B cell (primary cell): Measurements from ENCODE around the gene GYPA. TPM values are rescaled to one million over a fixed set of nuclear protein-coding genes. Genes with fewer than 3 reads are reported as not detected.

ENCODE experiments used
- ATAC-seq: fragments of 200-7000 bp; cut with Tn5 transposase; one replicate; pipeline ENCODE4 v1.10.0; 2021; ENCODE audit warnings: low read depth, mild to moderate bottlenecking, moderate number of reproducible peaks, moderate library complexity
- CTCF ChIA-PET: fragments of 350-600 bp; sonication (Branson Sonifier 250); formaldehyde crosslinking; loops from one replicate; lab custom pipeline; 2021; ENCODE audit warnings: antibody characterized with exemption, inconsistent platforms; lab: Charles Lee
- POLR2A ChIA-PET: fragments of 350-600 bp; sonication (Branson Sonifier 250); formaldehyde crosslinking; loops from one replicate; lab custom pipeline; 2021; ENCODE audit warnings: antibody characterized with exemption; lab: Charles Lee
- DNase-seq: peaks from one replicate; pipeline ENCODE4 v3.0.0; 2013
- H2AFZ ChIP-seq: 2 replicates; pipeline ENCODE4 v1.6.1; 2012; ENCODE audit warnings: mild to moderate bottlenecking, low read depth, low read length; ENCODE audit not compliant: insufficient read depth, poor library complexity, severe bottlenecking
- H3K27ac ChIP-seq, 2 donors: 1 replicate in 1 of 2; 2 replicates in 1 of 2; pipeline ENCODE4 v1.5.1; 2012 to 2013; ENCODE audit warnings: low read length in 2 of 2, mild to moderate bottlenecking in 2 of 2, moderate library complexity in 1 of 2
- H3K27me3 ChIP-seq, 4 experiments: fragments of 200-600 bp in 1 of 4; sonication (generic) in 1 of 4; replicated peaks in 1 of 4; 1 replicate in 2 of 4; 2 replicates in 2 of 4; pipeline versions ENCODE4 v1.6.1 to v1.7.0; 2013 to 2016; ENCODE audit warnings: low read length in 3 of 4, mild to moderate bottlenecking in 2 of 4, mixed read lengths in 1 of 4, moderate library complexity in 1 of 4; ENCODE audit not compliant: insufficient read depth in 4 of 4, control insufficient read depth in 3 of 4; ENCODE audit errors: control extremely low read depth in 1 of 4
- H3K36me3 ChIP-seq, 2 experiments: replicated peaks in 1 of 2; 1 replicate in 1 of 2; 2 replicates in 1 of 2; pipeline versions ENCODE4 v1.6.1 to v1.7.1; 2013; ENCODE audit warnings: low read length in 1 of 2; ENCODE audit not compliant: insufficient read depth in 2 of 2, control insufficient read depth in 1 of 2; ENCODE audit errors: control extremely low read depth in 1 of 2, extremely low read depth in 1 of 2
- H3K4me1 ChIP-seq, 2 donors: fragments of 200-600 bp in 1 of 2; sonication (generic) in 1 of 2; 1 replicate in 1 of 2; 2 replicates in 1 of 2; pipeline versions ENCODE4 v1.5.1 to v1.6.1; 2013 to 2017; ENCODE audit warnings: low read length in 2 of 2; ENCODE audit not compliant: control insufficient read depth in 2 of 2, insufficient read depth in 2 of 2
- H3K4me2 ChIP-seq: replicated peaks from 2 replicates; pipeline ENCODE3; 2012; ENCODE audit warnings: mild to moderate bottlenecking, low read depth, low read length; ENCODE audit not compliant: poor library complexity, severe bottlenecking
- H3K4me3 ChIP-seq, 5 experiments: fragments of 200-600 bp in 1 of 5; sonication (generic) in 1 of 5; 1 replicate in 3 of 5; 2 replicates in 2 of 5; pipeline versions ENCODE4 v1.5.1 to v1.7.0; 2011 to 2016; ENCODE audit warnings: low read length in 4 of 5, mild to moderate bottlenecking in 4 of 5, low read depth in 2 of 5, control low read depth in 1 of 5, moderate library complexity in 1 of 5; ENCODE audit not compliant: insufficient read depth in 1 of 5; ENCODE audit errors: control extremely low read depth in 1 of 5, extremely low read depth in 1 of 5
- H3K79me2 ChIP-seq: fragments of 200-600 bp; sonication (generic); one replicate; pipeline ENCODE4 v1.6.0; 2016; ENCODE audit warnings: low read length; ENCODE audit not compliant: control insufficient read depth, insufficient read depth
- H3K9ac ChIP-seq: fragments of 200-600 bp; sonication (generic); 2 replicates; pipeline ENCODE4 v1.6.1; 2017; ENCODE audit warnings: mild to moderate bottlenecking, low read length, moderate library complexity
- H3K9me3 ChIP-seq, 3 donors: one replicate each; pipeline versions ENCODE4 v1.6.1 to v1.7.1; 2013; ENCODE audit warnings: low read length in 2 of 3; ENCODE audit not compliant: control insufficient read depth in 2 of 3, insufficient read depth in 1 of 3; ENCODE audit errors: control extremely low read depth in 1 of 3
- H4K20me1 ChIP-seq: 2 replicates; pipeline ENCODE4 v1.6.0; 2012; ENCODE audit warnings: mild to moderate bottlenecking, low read length; ENCODE audit not compliant: insufficient read depth, control insufficient read depth, poor library complexity, severe bottlenecking
- H3K27ac Mint-ChIP-seq: one replicate; pipeline ENCODE4 v1.8.0; 2021; ENCODE audit warnings: mixed read lengths
- H3K27me3 Mint-ChIP-seq: one replicate; pipeline ENCODE4 v1.8.0; 2021; ENCODE audit warnings: mixed read lengths
- H3K4me1 Mint-ChIP-seq: one replicate; pipeline ENCODE4 v1.8.0; 2021; ENCODE audit warnings: mixed read lengths
- H3K4me3 Mint-ChIP-seq: one replicate; pipeline ENCODE4 v1.8.0; 2021; ENCODE audit warnings: mixed read lengths
- H3K9me3 Mint-ChIP-seq: one replicate; pipeline ENCODE4 v1.8.0; 2022; ENCODE audit warnings: mixed read lengths; ENCODE audit not compliant: insufficient read depth
- EZH2 ChIP-seq: IDR thresholded peaks from 2 replicates; pipeline ENCODE4 v1.6.1; 2012; ENCODE audit warnings: borderline replicate concordance, low read depth, mild to moderate bottlenecking, moderate library complexity, low read length; ENCODE audit not compliant: insufficient read depth, poor library complexity, severe bottlenecking
- WGBS: methylation state at CpG from one replicate; pipeline ENCODE4 v1.1.5; 2013; ENCODE audit warnings: missing lambda C conversion rate; ENCODE audit not compliant: insufficient coverage; 5-methylcytosine and 5-hydroxymethylcytosine counted together
- intact Hi-C: fragments of 100-400 bp; cut with micrococcal nuclease; formaldehyde crosslinking; loops from one replicate; pipeline ENCODE4 v1.10.0; 2022
- polyA plus RNA-seq: library from polyadenylated mRNA; depleted of rRNA; stranded (reverse); fragments of >200 nt; gene quantifications from 2 replicates; pipeline ENCODE4 v1.2.3, GENCODE V29; 2012
- total RNA-seq, 2 donors: library from RNA; stranded (reverse); fragments of 120-200 nt in 1 of 2; gene quantifications; 1 replicate in 1 of 2; 2 replicates in 1 of 2; pipeline versions ENCODE4 v1.2.3 to v1.2.4, GENCODE V29; 2013 to 2022
- TF ChIP-seq, protein P1 (sequence below): fragments of 200-600 bp; IDR thresholded peaks from one replicate; pipeline ENCODE4 v1.8.0; 2022; ENCODE audit warnings: antibody characterized with exemption, mild to moderate bottlenecking

The GYPA gene
- total and polyA plus RNA-seq, 2 donors (not counting 1 experiment from before 2014, with no cell fraction given), result not detected

- no peaks in the 10 kb centered on the region for H3K79me2 ChIP-seq
- no peak overlapping the region for H3K27ac ChIP-seq
- H3K4me2 ChIP-seq, result no peak overlapping the region
- Mint-ChIP-seq H3K4me1 (peaks cover 3% of the 10 kb centered on the region), H3K27me3 (peaks cover 11% of the 10 kb centered on the region), H3K9me3 (no peaks in the 10 kb centered on the region), H3K27ac (no peak overlapping the region), H3K4me3 (no peak overlapping the region)
- CTCF ChIA-PET, result no interaction called here
- H3K4me3 ChIP-seq, result no peak overlapping the region
- no peak for DNase-seq
- H3K27me3 ChIP-seq, result peaks cover 0 to 5% (median 0%) of the 10 kb centered on the region in 4 experiments
- ATAC-seq, result no peak
- no peak for TF ChIP-seq EZH2
- TF ChIP-seq, protein P1, sequence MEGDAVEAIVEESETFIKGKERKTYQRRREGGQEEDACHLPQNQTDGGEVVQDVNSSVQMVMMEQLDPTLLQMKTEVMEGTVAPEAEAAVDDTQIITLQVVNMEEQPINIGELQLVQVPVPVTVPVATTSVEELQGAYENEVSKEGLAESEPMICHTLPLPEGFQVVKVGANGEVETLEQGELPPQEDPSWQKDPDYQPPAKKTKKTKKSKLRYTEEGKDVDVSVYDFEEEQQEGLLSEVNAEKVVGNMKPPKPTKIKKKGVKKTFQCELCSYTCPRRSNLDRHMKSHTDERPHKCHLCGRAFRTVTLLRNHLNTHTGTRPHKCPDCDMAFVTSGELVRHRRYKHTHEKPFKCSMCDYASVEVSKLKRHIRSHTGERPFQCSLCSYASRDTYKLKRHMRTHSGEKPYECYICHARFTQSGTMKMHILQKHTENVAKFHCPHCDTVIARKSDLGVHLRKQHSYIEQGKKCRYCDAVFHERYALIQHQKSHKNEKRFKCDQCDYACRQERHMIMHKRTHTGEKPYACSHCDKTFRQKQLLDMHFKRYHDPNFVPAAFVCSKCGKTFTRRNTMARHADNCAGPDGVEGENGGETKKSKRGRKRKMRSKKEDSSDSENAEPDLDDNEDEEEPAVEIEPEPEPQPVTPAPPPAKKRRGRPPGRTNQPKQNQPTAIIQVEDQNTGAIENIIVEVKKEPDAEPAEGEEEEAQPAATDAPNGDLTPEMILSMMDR, result no peak
- H3K36me3 ChIP-seq, result no peaks in the 10 kb centered on the region
- intact Hi-C loops, result no loop called here
- no peaks in the 10 kb centered on the region for H3K9me3 ChIP-seq
- H3K9ac ChIP-seq, result no peak overlapping the region
- H3K4me1 ChIP-seq, result peaks cover 0 to 4% of the 10 kb centered on the region in 2 donors
- WGBS, result 90% methylated on average over 1 of the region's 2 CpGs
- no peaks in the 10 kb centered on the region for H4K20me1 ChIP-seq
- POLR2A ChIA-PET, result no interaction called here
- no peak overlapping the region for H2AFZ ChIP-seq
These were observed 31.2 kb upstream of the GYPA start for GRCh38 chr4:144171697-144172096.

- H3K27ac Mint-ChIP-seq, result no peak overlapping the region
- H3K4me3 Mint-ChIP-seq, result no peak overlapping the region
- Histone ChIP-seq H3K4me1 (no peaks in the 10 kb centered on the region), H4K20me1 (no peaks in the 10 kb centered on the region), H3K4me2 (no peak overlapping the region), H3K4me3 (no peak overlapping the region), H3K9me3 (peaks cover 0 to 4% (median 1%) of the 10 kb centered on the region in 3 donors), H3K79me2 (no peaks in the 10 kb centered on the region), H3K36me3 (no peaks in the 10 kb centered on the region), H3K27me3 (peaks cover 0 to 5% (median 0%) of the 10 kb centered on the region in 4 experiments), H3K27ac (no peak overlapping the region), H3K9ac (no peak overlapping the region), H2AFZ (no peak overlapping the region)
- TF ChIP-seq EZH2, result no peak
- TF ChIP-seq, protein P1, result no peak
- POLR2A ChIA-PET, result no interaction called here
- DNase-seq (no peak), ATAC-seq (no peak)
- CTCF ChIA-PET, result interaction anchor here (0.9 kb wide), 1 partner anchor 30 kb away, joined by 3 read pairs; no protein-coding TSS in a partner anchor
- no peaks in the 10 kb centered on the region for H3K9me3 Mint-ChIP-seq
- intact Hi-C loops, result no loop called here
- WGBS, result 93% methylated on average over 3 of the region's 3 CpGs
- H3K4me1 Mint-ChIP-seq, result no peaks in the 10 kb centered on the region
- peaks cover 11% of the 10 kb centered on the region for H3K27me3 Mint-ChIP-seq
These were observed 28.7 kb upstream of the GYPA start for GRCh38 chr4:144169211-144169610.
